ENCODE measurements around the gene B4GALT5.

Gene B4GALT5

GRCh38 chr20:49607568-49607967, 106.1 kb downstream of the B4GALT5 start:
- Histone ChIP-seq H3K9ac (ENCODE audit: insufficient read length) (no peak overlapping the region), H3K9me3 (ENCODE audit: low read depth, low read length) (no peaks in the 10 kb centered on the region), H3K36me3 (ENCODE audit: insufficient read depth, low read length) (no peaks in the 10 kb centered on the region), H3K4me3 (no peak overlapping the region), H3K27ac (no peak overlapping the region)
- TF ChIP-seq POLR2AphosphoS5 (IDR thresholded peaks at IDR 0.05; ENCODE audit: borderline replicate concordance, low read depth, low read length) (no peak), FOXP2 (optimal IDR thresholded peaks at IDR 0.05; ENCODE audit: control extremely low read depth, extremely low read length, insufficient read depth) (no peak), EZH2 (IDR thresholded peaks at IDR 0.05) (no peak)
- no peak for DNase-seq (ENCODE audit: low read depth, low spot score)

DNA sequence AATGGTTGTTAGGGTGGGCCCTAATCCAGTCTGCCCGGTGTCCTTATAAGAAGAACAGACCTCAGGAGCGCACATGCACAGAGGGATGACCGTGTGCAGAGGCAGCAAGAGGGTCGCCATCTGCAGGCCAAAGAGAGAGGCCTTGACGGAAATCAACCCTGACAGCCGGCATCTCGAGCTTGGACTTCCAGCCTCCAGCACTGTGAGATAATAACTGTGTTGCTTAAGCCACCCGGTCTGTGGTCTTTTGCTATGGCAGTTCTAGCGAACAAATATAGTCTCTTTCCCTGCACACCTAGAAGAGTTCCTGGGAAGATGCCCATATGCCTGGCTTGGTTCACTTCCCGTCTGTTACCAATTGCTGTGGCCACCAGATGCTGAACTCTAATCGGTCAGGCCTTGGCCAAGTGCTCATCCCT, 110.5 kb downstream of the B4GALT5 start:
- Histone ChIP-seq H3K36me3 (ENCODE audit: insufficient read depth, low read length) (no peaks in the 10 kb centered on the region), H3K9me3 (ENCODE audit: low read depth, low read length) (no peaks in the 10 kb centered on the region), H3K4me3 (no peak overlapping the region), H3K9ac (ENCODE audit: insufficient read length) (no peak overlapping the region), H3K27ac (no peak overlapping the region)
- no peak for TF ChIP-seq EZH2 (IDR thresholded peaks at IDR 0.05)
- TF ChIP-seq FOXP2 (optimal IDR thresholded peaks at IDR 0.05; ENCODE audit: control extremely low read depth, extremely low read length, insufficient read depth), result no peak
- no peak for TF ChIP-seq POLR2AphosphoS5 (IDR thresholded peaks at IDR 0.05; ENCODE audit: borderline replicate concordance, low read depth, low read length)
- no peak for DNase-seq (ENCODE audit: low read depth, low spot score)

DNA sequence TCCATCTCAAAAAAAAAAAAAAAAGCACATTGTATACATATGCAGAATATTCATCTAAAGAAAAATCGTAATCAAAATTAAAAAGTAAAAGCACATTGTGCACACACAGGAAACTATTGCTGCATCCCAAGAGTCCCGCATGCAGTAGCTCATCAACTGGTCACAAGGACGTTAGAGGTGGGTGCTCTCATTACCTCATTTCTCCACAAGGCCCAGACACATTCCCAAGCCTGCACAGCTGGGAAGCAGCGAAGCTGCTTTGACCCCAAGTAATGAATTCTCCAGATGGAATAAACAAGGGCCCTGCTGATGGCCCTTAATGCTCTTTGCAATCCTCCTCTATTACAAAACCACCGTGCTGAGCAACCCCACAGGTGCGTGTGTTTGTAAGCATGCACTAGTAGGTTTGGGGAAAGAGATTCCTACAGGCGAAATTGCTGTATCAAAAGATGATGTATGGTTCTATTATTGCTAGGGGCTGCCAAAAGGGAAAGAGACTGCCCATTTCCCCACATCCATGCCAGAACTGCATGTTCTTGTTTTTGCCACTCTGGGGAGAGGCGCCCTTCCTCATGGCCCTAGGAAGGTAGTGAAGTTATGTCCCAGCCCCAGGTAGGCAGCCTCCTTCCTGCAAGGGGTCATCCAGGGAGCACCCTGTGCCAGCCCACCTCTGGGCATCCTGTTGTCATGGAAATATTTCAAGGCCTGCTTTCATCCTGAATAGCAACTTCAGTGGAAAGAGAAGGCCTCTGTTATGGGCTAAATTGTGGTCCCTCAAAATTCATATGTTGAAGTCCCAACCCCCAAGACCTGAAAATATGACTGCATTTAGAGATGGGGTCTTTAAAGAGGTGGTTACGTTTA, 111.1 kb downstream of the B4GALT5 start:
- H3K36me3 ChIP-seq (ENCODE audit: insufficient read depth, low read length), result no peaks in the 10 kb centered on the region
- no peak overlapping the region for H3K9ac ChIP-seq (ENCODE audit: insufficient read length)
- H3K9me3 ChIP-seq (ENCODE audit: low read depth, low read length), result no peaks in the 10 kb centered on the region
- no peak overlapping the region for H3K27ac ChIP-seq
- DNase-seq (ENCODE audit: low read depth, low spot score), result no peak
- TF ChIP-seq FOXP2 (optimal IDR thresholded peaks at IDR 0.05; ENCODE audit: control extremely low read depth, extremely low read length, insufficient read depth), result no peak
- no peak for TF ChIP-seq EZH2 (IDR thresholded peaks at IDR 0.05)
- no peak for TF ChIP-seq POLR2AphosphoS5 (IDR thresholded peaks at IDR 0.05; ENCODE audit: borderline replicate concordance, low read depth, low read length)
- no peak overlapping the region for H3K4me3 ChIP-seq

DNA sequence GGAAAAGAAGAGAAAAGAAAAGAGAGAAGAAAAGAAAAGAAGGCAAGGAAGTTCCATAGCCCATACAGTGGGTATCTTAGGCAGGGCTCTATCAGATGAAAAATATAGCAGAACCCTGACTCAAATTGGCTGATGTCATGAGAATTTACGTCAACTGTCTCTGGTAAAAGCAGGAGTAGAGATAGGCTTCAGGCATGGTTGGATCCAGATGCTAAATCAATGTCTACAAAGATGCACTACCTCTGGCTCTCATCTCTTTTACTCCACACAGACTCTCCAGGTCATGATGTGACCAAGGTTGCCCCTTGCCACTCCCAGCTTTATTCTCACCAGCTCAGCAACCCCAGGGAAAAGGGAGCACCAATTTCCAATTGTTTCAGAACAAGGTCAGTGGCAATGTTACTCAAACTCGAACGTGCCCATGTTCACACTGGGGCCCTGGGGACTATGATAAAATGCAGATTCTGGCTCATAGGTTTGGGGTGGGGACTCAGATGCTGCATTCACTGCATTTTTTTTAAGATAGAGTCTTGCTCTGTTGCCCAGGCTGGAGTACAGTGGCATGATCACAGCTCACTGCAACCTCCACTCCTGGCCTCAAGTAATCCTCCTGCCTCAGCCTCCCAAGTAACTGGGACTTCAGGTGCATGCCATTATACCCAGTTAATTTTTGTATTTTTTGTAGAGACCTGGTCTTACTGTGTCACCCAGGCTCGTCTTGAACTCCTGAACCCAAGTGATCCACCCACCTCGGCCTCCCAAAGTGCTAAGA, 112.3 kb downstream of the B4GALT5 start:
- no peaks in the 10 kb centered on the region for H3K36me3 ChIP-seq (ENCODE audit: insufficient read depth, low read length)
- H3K9ac ChIP-seq (ENCODE audit: insufficient read length), result no peak overlapping the region
- TF ChIP-seq FOXP2 (optimal IDR thresholded peaks at IDR 0.05; ENCODE audit: control extremely low read depth, extremely low read length, insufficient read depth), result no peak
- TF ChIP-seq POLR2AphosphoS5 (IDR thresholded peaks at IDR 0.05; ENCODE audit: borderline replicate concordance, low read depth, low read length), result no peak
- TF ChIP-seq EZH2 (IDR thresholded peaks at IDR 0.05), result no peak
- no peaks in the 10 kb centered on the region for H3K9me3 ChIP-seq (ENCODE audit: low read depth, low read length)
- no peak overlapping the region for H3K27ac ChIP-seq
- no peak for DNase-seq (ENCODE audit: low read depth, low spot score)
- H3K4me3 ChIP-seq, result no peak overlapping the region

DNA sequence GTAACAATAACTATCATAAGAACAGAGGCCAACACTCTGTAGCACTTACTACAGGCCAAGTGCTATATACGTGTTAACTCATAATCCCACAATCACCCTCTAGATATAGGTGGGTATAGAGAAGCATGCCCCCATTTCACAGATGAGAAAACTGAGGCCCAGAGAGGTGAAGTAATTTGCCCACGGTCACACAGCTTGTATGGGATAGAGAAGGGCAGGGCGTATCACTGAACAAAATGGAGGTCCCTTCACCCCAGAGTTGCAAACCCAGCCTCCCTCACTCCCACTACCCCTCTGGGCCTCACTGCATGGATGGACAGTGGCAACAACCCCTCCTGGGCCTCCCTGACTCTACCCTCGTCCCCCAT, 113.9 kb downstream of the B4GALT5 start:
- Histone ChIP-seq H3K9me3 (ENCODE audit: low read depth, low read length) (no peaks in the 10 kb centered on the region), H3K36me3 (ENCODE audit: insufficient read depth, low read length) (no peaks in the 10 kb centered on the region), H3K9ac (ENCODE audit: insufficient read length) (no peak overlapping the region), H3K27ac (no peak overlapping the region), H3K4me3 (no peak overlapping the region)
- TF ChIP-seq EZH2 (IDR thresholded peaks at IDR 0.05), result no peak
- TF ChIP-seq POLR2AphosphoS5 (IDR thresholded peaks at IDR 0.05; ENCODE audit: borderline replicate concordance, low read depth, low read length), result no peak
- TF ChIP-seq FOXP2 (optimal IDR thresholded peaks at IDR 0.05; ENCODE audit: control extremely low read depth, extremely low read length, insufficient read depth), result no peak
- no peak for DNase-seq (ENCODE audit: low read depth, low spot score)

- H3K4me3 ChIP-seq, result no peak overlapping the region
- no peak for TF ChIP-seq FOXP2 (optimal IDR thresholded peaks at IDR 0.05; ENCODE audit: control extremely low read depth, extremely low read length, insufficient read depth)
- no peak for TF ChIP-seq EZH2 (IDR thresholded peaks at IDR 0.05)
- TF ChIP-seq POLR2AphosphoS5 (IDR thresholded peaks at IDR 0.05; ENCODE audit: borderline replicate concordance, low read depth, low read length), result no peak
- no peaks in the 10 kb centered on the region for H3K36me3 ChIP-seq (ENCODE audit: insufficient read depth, low read length)
- H3K9ac ChIP-seq (ENCODE audit: insufficient read length), result no peak overlapping the region
- H3K9me3 ChIP-seq (ENCODE audit: low read depth, low read length), result no peaks in the 10 kb centered on the region
- no peak overlapping the region for H3K27ac ChIP-seq
- DNase-seq (ENCODE audit: low read depth, low spot score), result no peak
These were observed 115.8 kb downstream of the B4GALT5 start for GRCh38 chr20:49597825-49598395.

DNA sequence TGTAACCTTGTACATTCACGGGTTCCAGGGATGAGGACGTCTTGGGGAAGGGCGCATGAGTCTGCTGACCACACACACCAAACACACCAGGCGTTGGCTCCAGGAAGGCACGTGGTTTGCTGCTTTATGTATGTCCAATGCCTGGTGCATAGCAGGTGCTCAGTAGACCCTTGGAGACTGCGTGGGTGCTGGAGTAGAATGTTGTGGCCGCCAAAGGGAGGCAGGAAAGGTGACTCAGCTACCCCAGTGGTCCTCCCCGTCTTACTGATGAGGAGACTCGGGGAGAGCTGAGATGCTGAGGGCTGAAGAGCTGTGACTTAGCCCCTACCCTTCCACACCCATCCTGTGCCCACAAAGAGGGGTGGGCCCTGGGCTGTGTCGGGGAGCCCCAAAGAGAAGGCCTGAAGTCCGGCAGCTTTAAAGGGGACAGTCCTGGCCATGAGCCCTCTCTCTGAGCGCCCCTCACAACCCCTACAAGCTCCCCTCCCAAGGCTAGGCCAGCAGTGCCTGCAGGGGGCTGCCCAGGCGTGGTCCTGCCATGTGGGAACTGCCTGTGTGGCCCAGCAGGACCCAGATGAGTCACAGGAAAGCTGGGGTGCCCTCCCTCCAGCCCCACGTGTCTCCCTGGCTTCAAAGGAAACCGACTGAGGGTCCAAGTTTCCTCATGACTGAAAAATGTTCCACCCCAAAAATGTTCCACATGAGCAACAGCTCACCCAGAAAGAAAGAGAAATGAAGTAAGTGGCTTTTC, 117.7 kb downstream of the B4GALT5 start:
- Histone ChIP-seq H3K27ac (no peak overlapping the region), H3K36me3 (ENCODE audit: insufficient read depth, low read length) (no peaks in the 10 kb centered on the region), H3K9me3 (ENCODE audit: low read depth, low read length) (no peaks in the 10 kb centered on the region), H3K4me3 (no peak overlapping the region), H3K9ac (ENCODE audit: insufficient read length) (no peak overlapping the region)
- DNase-seq (ENCODE audit: low read depth, low spot score), result no peak
- no peak for TF ChIP-seq POLR2AphosphoS5 (IDR thresholded peaks at IDR 0.05; ENCODE audit: borderline replicate concordance, low read depth, low read length)
- no peak for TF ChIP-seq EZH2 (IDR thresholded peaks at IDR 0.05)
- TF ChIP-seq FOXP2 (optimal IDR thresholded peaks at IDR 0.05; ENCODE audit: control extremely low read depth, extremely low read length, insufficient read depth), result no peak
